ENCODE data around the gene DNASE1L3. TPM values are rescaled to one million over a fixed set of nuclear protein-coding genes. Genes with fewer than 3 reads are reported as not detected.

DNASE1L3 gene
- total RNA-seq, 6 experiments from 2014 or later = not detected

DNA sequence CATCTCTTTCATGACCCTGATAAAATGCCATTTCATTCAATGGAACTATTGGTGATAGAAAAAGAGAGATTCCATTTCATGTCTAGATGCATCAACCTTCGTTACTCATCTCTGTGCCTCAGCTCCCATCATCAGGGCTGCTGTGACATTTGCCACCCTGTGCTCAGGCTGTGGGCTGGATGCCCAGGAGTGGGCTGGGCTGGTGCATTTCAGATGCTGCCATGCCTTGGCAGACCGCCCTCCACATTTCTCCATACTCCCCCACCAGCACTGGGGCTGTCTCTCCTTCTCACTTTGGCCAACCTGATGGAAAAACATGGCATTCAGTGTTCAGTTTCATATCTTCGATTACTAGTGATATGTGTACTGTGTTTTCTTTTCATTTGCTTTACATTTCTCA is 59.1 kb downstream of the DNASE1L3 start:
- DNase-seq = no peak
- H3K4me1 Mint-ChIP-seq (ENCODE audit: low read depth) = no peaks in the 10 kb centered on the region
- no peak overlapping the region for H3K27ac Mint-ChIP-seq
- no peaks in the 10 kb centered on the region for H3K9me3 Mint-ChIP-seq
- peaks cover 2% of the 10 kb centered on the region for H3K27me3 Mint-ChIP-seq (ENCODE audit: insufficient read depth)
- TF ChIP-seq, protein P1, sequence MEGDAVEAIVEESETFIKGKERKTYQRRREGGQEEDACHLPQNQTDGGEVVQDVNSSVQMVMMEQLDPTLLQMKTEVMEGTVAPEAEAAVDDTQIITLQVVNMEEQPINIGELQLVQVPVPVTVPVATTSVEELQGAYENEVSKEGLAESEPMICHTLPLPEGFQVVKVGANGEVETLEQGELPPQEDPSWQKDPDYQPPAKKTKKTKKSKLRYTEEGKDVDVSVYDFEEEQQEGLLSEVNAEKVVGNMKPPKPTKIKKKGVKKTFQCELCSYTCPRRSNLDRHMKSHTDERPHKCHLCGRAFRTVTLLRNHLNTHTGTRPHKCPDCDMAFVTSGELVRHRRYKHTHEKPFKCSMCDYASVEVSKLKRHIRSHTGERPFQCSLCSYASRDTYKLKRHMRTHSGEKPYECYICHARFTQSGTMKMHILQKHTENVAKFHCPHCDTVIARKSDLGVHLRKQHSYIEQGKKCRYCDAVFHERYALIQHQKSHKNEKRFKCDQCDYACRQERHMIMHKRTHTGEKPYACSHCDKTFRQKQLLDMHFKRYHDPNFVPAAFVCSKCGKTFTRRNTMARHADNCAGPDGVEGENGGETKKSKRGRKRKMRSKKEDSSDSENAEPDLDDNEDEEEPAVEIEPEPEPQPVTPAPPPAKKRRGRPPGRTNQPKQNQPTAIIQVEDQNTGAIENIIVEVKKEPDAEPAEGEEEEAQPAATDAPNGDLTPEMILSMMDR (IDR thresholded peaks at IDR 0.05) = no peak
- H3K36me3 Mint-ChIP-seq (ENCODE audit: low read depth) = peaks cover 41% of the 10 kb centered on the region
- no peak overlapping the region for H3K4me3 Mint-ChIP-seq

DNA sequence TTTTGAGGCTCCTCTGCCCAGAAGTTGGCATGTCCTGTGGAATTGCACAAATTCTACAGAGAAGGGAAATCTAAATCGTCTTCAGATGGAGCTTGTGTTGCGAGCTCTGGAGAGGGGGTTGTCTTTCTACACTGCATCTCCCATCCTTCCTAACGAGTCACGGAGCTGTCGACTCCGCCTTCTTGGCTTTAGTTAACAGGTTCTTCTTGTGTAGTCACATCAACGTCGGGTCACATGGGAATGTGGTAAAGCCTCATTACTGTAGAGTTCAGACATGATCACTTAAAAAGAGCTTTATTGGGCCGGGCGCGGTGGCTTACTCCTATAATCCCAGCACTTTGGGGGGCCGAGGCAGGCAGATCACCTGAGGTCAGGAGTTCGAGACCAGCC is 60.0 kb downstream of the DNASE1L3 start:
- H3K27ac Mint-ChIP-seq = no peak overlapping the region
- DNase-seq = no peak
- peaks cover 2% of the 10 kb centered on the region for H3K27me3 Mint-ChIP-seq (ENCODE audit: insufficient read depth)
- no peaks in the 10 kb centered on the region for H3K9me3 Mint-ChIP-seq
- no peaks in the 10 kb centered on the region for H3K4me1 Mint-ChIP-seq (ENCODE audit: low read depth)
- H3K4me3 Mint-ChIP-seq = no peak overlapping the region
- peaks cover 49% of the 10 kb centered on the region for H3K36me3 Mint-ChIP-seq (ENCODE audit: low read depth)
- TF ChIP-seq, protein P1 (IDR thresholded peaks at IDR 0.05) = no peak

DNA sequence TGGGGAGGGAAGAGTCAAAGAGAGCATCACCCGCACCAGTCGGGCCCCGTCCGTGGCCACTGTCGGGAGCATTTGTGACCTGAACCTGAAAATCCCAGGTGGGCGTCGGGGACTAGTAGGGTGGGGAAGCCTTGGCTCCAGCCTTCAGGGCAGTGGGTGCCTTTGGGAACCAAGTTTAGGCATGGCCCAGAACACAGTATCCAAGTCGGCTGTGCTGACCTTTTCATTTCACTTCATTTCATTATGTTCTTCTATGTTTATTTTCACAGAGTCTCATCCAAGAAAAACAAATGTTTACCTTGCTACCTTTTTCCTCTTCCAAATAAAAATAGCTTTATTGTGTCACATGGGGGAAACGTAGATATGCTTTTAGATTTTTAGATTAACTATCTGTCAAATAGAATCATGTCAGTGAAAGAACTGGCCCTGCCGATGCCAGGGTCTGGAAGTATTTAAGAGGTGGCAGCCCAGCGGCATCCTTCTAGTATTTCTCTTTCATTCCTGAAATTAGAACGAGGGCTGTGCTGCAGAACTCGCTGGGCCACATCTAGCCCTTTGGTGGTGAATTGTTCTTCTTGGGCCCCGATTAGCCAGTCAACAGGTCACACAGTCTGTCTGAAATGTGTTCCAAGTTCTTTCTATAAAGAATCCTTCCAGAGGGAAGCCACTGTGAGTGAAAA is 60.5 kb downstream of the DNASE1L3 start:
- no peak for DNase-seq
- TF ChIP-seq, protein P1 (IDR thresholded peaks at IDR 0.05) = no peak
- H3K27ac Mint-ChIP-seq = no peak overlapping the region
- peaks cover 2% of the 10 kb centered on the region for H3K27me3 Mint-ChIP-seq (ENCODE audit: insufficient read depth)
- H3K4me1 Mint-ChIP-seq (ENCODE audit: low read depth) = no peaks in the 10 kb centered on the region
- no peak overlapping the region for H3K4me3 Mint-ChIP-seq
- H3K36me3 Mint-ChIP-seq (ENCODE audit: low read depth) = peaks cover 53% of the 10 kb centered on the region
- no peaks in the 10 kb centered on the region for H3K9me3 Mint-ChIP-seq

DNA sequence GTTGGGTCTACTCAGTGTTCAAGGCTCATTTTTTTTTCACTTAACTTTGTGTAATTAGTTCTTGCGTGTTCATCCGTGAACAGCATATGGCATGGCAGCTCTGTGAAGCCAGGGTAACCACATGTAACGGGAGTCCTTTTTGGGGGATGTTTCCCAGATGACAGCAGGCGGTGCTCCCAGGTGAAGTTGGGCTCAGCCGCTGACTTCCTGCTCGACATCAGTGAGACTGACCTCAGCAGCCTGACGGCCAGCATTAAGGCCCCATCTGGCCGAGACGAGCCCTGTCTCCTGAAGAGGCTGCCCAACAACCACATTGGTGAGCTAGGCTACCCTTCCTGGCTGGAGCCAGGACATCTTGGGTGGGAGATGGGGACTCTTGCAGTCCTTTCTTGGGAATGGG is 62.7 kb downstream of the DNASE1L3 start:
- peaks cover 57% of the 10 kb centered on the region for H3K36me3 Mint-ChIP-seq (ENCODE audit: low read depth)
- H3K4me1 Mint-ChIP-seq (ENCODE audit: low read depth) = no peaks in the 10 kb centered on the region
- no peak overlapping the region for H3K4me3 Mint-ChIP-seq
- no peaks in the 10 kb centered on the region for H3K9me3 Mint-ChIP-seq
- TF ChIP-seq, protein P1 (IDR thresholded peaks at IDR 0.05) = no peak
- H3K27ac Mint-ChIP-seq = no peak overlapping the region
- peaks cover 3% of the 10 kb centered on the region for H3K27me3 Mint-ChIP-seq (ENCODE audit: insufficient read depth)
- DNase-seq = no peak

DNA sequence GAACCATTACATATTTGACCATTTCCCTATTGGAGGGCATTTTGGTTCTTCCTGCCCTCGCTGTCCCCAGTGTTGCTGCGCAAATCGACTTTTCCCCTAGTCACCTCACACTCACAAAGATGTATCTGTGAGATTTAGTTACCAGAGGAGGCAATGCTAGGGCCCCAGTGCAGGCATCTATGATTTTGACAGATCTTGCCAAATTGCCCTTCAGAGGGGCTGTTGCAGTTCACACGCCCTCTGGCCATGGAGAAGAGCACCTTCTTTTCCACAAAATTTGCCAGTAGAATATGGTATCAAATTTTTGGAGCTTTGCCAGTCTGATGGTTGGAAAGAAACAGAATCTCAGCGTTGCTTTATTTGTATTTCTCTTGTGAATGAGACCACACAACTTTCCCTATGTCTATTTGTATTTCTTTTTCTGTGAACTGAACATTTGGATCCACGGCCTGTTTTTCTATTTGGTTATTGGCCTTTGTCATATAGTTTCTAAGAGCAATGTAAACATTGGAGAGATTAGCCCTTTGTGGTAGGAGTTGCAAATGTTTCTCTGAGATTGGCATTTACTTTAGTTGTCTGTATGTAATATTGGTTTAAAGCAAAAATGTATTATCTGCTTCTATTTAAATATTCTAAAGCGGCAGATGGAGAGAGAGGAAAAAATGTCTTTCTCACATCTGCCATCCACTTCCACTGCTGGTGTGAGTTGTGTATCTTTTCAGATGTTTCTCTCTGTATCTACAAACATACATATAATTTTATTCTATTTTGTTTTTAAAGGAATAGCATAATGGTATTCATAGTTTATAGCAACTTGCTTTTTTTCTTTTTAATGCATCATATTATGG is 66.1 kb downstream of the DNASE1L3 start:
- Mint-ChIP-seq H3K36me3 (ENCODE audit: low read depth) (peaks cover 55% of the 10 kb centered on the region), H3K27ac (no peak overlapping the region), H3K4me1 (ENCODE audit: low read depth) (no peaks in the 10 kb centered on the region)

More for the DNA sequence above, 66.1 kb downstream of the DNASE1L3 start:
- TF ChIP-seq, protein P1 (IDR thresholded peaks at IDR 0.05) = no peak
- Mint-ChIP-seq H3K9me3 (no peaks in the 10 kb centered on the region), H3K4me3 (no peak overlapping the region), H3K27me3 (ENCODE audit: insufficient read depth) (peaks cover 4% of the 10 kb centered on the region)
- DNase-seq = no peak

All from HFFc6 (cell line).